AG08396 (cell line): Measurements from ENCODE around the gene DUSP2.
"Not testable (repeated sequence)": the region's sequence is repeated elsewhere in the genome, so short reads cannot be mapped to it uniquely, and the experiment has no call there.

ENCODE experiments used
- DNase-seq: peaks from one replicate; pipeline ENCODE4 v3.0.0; 2012; ENCODE audit warnings: low spot score, mixed read lengths

The DUSP2 gene

GRCh38 chr2:96163415-96163767, 18.2 kb upstream of the DUSP2 start:
- no peak for DNase-seq

DNA sequence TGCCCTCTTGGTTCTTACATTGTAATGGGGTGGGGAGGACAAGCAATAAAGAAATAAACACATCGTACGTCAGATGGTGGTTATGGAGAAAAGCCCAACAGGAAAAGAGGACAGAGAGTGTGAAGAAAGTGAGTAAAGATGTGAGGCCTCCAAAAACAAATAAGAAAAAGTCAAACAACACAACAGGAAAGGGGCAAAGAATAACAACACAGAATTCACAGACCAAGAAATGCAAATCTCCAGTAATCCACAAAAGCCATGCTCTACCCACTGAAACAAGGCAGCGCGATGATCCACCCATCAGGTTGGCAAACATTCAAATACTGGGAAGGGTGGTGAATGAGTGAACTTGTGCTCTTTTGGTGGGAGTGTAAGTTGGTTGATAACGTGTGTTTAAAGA, 16.7 kb upstream of the DUSP2 start:
- DNase-seq: no peak

- DNase-seq: not testable (repeated sequence)
Measured at GRCh38 chr2:96160366-96160765, 15.1 kb upstream of the DUSP2 start.

- DNase-seq: no peak
Measured at GRCh38 chr2:96159084-96159830, 14.0 kb upstream of the DUSP2 start.

DNA sequence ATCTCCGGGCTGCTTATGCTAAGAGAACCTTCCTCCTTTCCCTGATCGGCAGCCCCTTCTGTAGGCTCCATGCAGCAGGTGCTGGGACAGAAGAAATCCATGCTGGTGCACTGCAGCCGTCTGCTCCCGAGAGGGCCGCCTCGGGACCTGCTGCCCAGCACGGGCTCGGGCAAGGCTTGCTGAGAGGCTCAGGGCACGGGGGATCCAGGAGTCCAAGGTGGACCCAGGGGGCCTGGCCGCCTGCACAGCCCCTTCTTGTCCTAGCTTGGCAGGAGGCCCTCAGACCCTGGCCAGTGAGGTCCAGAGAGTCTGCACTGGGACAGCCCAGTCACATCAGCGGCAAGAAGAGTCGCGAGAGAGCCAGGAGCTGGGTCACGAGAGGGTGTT, 13.3 kb upstream of the DUSP2 start:
- DNase-seq: no peak

DNA sequence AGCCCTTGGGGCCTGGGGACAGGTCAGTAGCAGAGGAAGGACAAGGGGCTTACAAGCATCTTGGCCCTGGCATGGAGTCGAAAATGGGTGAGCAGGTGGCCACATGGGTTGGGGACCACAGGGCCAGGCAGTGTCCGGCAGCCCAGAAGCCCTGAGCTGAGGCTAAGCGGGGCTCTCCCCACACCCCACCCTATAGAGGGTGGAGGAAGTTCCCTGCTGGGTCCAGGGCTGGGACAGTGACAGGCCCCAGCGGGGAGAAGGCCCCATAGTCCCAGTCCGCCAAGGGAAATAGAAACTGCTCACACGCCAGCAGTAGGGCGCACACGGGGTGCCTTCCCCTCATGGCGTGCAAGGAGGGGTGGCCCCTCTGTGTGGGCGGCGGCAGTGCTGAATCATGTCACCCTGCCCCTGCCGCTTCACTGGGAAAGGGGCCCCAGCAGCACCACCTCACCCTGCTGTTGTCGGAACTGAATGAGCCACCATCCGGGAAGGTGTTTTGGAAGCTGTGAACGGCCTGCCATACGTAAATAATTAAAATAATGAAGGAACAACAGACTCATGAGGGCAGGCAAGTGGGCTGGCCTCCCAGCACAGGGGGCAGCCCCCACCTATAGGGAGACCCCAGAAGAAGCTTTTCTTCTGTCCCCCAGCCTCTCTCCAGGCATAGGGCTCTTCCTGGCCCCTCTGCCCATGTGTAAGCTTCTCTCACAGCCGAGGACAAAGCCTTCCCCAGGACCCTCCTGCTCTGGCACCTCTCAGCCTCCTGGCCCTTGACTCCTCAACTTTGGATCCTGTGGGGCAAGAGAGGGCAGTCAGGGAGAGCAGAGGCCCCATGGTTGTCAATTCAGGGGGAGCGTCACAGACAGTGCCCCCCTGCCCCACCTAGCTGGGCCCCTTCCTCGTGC, 12.7 kb upstream of the DUSP2 start:
- DNase-seq: no peak

DNA sequence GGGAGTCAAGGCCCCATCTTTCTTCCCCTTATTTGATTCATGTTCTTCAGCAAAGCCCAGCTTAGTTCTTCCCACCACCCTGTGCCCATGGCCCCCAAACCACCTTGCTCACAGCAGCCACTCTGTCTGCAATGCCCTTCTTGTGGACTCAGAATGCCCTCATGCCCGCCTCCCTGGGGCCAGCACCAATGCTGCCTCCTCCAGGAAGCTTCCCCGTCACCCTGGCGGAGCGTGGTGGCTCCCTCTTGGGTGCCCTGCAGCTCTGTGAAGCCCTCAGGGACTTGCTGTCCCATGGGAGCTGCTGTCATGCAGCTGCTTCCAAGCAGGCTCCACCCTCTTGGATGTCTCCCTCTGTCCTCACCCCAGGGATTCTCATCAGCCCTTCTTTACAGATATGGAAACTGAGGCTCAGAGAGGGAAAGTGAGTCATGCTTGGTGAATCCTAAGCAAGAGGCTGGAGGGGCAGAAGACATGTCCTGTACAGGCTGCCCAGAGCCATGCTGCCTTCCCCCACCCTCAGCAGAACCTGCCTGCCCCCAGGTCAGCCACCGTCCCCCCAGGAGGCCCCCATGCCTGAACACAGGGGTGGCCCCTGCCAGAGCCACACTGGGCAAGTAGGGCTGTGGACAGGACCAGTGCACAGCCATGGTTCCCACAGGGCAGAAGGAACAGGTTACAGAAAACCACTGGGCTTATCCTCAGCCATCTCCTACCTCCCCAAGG, 11.8 kb upstream of the DUSP2 start:
- DNase-seq: no peak

GRCh38 chr2:96156011-96156820, 11.0 kb upstream of the DUSP2 start:
- DNase-seq: no peak

- no peak for DNase-seq
Measured at GRCh38 chr2:96154506-96155380, 9.5 kb upstream of the DUSP2 start.

- no peak for DNase-seq
Measured at GRCh38 chr2:96153991-96154431, 8.8 kb upstream of the DUSP2 start.

DNA sequence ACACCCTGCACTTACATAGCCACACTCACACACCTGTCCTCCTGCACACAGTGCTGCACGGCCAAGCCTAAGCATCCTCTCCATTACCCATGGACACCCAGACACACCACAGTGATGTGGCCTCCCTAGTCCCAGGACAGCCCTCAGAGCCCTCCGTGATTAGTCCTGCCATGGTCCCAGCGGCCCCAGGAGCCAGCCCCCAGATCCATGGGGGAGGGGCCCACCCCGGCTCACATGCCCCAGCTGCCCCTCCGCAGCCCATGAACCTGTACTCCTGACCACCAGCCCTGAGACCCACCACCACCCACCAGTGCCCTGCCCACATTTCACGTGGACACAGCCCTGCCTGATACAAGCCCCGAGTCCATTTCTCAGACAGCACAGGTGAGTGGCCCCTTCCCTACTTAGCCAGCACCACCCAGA, 8.1 kb upstream of the DUSP2 start:
- no peak for DNase-seq

GRCh38 chr2:96152304-96153161, 7.3 kb upstream of the DUSP2 start:
- no peak for DNase-seq

DNA sequence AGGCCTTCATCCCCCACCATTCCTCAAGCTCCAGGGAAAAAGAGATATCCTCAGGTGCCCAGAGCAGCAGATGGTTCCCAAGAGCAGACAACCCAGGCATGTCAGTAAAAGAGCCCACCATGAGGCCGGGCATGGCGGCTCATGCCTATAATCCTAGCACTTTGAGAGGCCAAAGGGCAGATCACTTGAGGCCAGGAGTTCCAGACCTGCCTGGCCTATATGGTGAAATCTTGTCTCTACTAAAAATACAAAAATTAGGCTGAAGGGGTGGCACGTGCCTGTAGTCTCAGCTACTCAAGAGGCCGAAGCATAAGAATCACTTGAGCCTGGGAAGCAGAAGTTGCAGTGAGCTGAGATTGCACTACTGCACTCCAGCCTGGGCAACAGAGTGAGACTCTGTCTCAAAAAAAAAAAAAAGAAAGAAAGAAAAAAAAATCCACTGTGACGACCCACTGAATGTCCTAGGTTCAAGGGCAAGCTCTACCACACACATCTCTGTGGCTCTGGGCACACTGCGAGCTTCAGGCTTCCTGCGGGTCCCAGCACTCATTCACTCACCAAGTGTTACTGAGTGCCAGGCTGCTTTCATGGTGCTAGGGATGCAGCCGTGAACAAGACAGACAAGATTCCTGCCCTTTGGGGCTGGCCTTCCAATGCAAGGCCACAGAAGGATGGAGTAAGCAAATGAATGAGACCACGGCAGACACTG, 6.5 kb upstream of the DUSP2 start:
- no peak for DNase-seq

DNA sequence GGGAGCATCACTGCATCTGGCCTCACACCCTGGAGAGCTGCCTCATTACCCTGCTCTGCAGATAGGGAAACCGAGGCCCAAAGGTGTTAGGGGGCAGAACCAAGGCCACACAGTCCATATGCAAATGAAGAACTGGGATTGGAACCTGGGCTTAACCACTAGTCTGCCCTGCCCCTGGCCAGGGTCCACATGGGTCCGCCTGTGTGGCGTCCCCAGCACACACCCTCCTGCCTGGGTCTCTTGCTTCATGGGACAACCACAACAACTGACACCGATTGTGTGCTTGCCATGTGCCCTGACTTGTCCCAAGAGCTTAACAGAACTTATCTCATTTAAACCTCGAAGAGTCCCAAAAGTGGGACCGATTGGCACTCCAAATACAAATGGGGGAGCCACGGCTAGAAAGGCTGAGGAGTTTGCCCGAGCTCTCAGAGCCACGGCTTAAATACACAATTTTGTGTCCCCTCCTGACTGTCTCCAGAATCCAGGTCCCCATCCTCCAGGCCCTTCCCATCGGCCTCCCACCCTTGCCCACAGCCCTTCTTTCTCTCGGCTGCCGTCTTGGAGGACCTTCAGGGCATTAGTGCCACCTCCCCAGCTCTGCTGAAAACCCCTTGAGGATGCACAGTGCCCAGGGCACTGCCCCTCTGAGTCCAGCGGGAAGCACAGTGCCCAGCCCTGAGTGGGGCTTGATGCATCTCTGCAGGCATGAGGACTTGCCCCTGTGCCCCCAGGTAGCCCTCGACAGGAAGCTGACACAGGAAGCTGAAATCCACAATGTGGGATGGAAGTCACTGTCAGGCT, 5.8 kb upstream of the DUSP2 start:
- no peak for DNase-seq

DNA sequence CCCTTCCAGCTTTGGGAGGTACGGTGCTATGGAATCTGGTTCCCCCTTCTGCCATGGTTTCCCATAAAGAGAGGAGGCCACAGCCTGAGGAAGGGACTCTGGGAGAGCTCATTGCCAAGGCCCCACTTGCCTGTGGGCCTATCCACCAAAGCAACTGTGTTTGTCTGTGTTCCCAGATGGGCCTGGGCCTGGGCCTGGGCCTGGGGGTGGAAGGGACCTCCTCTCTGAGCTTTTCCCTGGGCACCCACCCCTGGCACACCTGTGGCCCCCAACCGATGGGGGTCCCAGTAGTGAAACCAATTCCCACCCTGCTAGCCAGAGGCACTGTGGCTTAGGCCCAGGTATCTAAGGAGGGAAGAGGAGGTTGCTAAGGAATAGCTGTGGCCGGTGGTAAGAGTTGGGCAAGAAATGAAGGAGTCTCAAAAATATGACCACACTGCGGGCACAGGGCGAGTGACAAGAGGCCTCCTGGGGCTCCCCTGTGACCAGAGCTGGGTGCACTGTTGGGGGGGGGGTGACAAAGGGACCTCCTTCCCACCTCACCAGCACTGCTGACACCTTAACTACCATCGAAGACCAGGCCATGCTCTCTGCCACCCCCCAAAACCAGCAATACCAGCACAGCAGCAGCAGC, 4.9 kb upstream of the DUSP2 start:
- DNase-seq: no peak

DNA sequence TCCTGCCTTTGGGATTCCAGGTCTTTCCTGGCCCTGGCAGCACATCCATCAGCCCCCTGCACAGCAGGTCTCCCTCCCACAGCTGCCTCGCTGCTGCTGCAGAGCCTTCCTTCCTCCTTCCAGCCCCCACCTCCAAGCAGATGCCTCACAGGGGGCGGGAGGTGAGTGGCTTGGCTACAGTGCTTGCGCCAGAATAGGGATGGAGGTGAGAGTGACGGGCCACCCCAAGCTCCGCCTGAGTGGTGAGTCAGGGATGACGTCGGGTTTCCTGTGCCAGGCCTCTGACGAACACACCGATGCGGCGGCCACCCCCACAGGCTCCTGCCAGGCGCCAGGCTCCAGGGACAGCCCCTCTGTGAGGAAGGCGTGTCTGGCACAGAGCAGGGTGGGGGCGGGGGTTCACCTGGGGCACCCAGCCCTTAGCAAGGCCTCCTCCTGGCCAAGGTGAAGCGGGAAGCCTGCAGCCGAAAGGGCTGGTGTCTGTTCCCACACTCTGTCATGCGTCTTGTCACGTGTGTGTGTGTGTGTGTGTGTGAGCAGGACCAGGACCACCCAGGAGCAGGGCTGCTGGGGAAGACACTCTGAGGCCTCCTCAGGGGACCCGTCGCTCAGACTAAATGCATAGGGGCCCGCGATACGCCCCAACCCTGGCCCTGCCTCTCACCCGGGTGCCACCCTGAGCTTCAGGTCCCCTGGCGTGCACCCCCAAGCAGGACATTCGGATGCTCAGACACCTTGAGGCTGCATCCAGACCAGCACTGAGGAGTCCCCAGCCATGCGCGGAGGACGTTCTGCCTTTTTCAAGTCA, 3.4 kb upstream of the DUSP2 start:
- peak; percentile 91 for DNase-seq
